ENCODE data around the gene ATP11C.

GRCh38 chrX:139828033-139828432 lies 104.8 kb downstream of the ATP11C start:
- TF ChIP-seq CTCF (IDR thresholded peaks at IDR 0.05) (no peak), POLR2A (IDR thresholded peaks at IDR 0.05) (no peak)

All from thyroid gland (tissue), 4 donors.